GM21423 (cell line): ENCODE results near the gene RADIL.
"Not testable (repeated sequence)": the region's sequence is repeated elsewhere in the genome, so short reads cannot be mapped to it uniquely, and the experiment has no call there.

Source experiments
- ATAC-seq: cut with Tn5 transposase; IDR thresholded peaks from one replicate; pipeline ENCODE4 v1.9.1; 2021; ENCODE audit warnings: mild to moderate bottlenecking, moderate library complexity; ENCODE audit not compliant: unreplicated experiment

The RADIL gene

GRCh38 chr7:4883372-4884144 lies at the start of gene RADIL:
Gene RADIL (minus strand): TSS chr7:4883716. CDS start chr7:4878139, 5,577 bp downstream.
- ATAC-seq = peak; percentile 60

- no peak for ATAC-seq
Observed at GRCh38 chr7:4931943-4932342, 48.4 kb upstream of the RADIL start.

- ATAC-seq = no peak
Observed at GRCh38 chr7:4929005-4929404, 45.5 kb upstream of the RADIL start.

GRCh38 chr7:4928445-4928844 lies 44.9 kb upstream of the RADIL start:
- ATAC-seq = no peak

- ATAC-seq = no peak
Observed at GRCh38 chr7:4919969-4920766, 36.7 kb upstream of the RADIL start.

GRCh38 chr7:4916113-4916512 lies 32.6 kb upstream of the RADIL start:
- ATAC-seq = no peak

- ATAC-seq = no peak
Observed at GRCh38 chr7:4911111-4911828, 27.8 kb upstream of the RADIL start.

GRCh38 chr7:4906682-4907081 lies 23.2 kb upstream of the RADIL start:
- no peak for ATAC-seq

GRCh38 chr7:4905171-4905570 lies 21.7 kb upstream of the RADIL start:
- ATAC-seq = no peak

- no peak for ATAC-seq
Observed at GRCh38 chr7:4904346-4904745, 20.8 kb upstream of the RADIL start.

GRCh38 chr7:4895766-4896165 lies 12.2 kb upstream of the RADIL start:
- no peak for ATAC-seq

GRCh38 chr7:4894482-4894881 lies 11.0 kb upstream of the RADIL start:
- ATAC-seq = no peak

- no peak for ATAC-seq
Observed at GRCh38 chr7:4893929-4894475, 10.5 kb upstream of the RADIL start.

- not testable (repeated sequence) for ATAC-seq
Observed at GRCh38 chr7:4893188-4893587, 9.7 kb upstream of the RADIL start.

GRCh38 chr7:4891522-4891921 lies 8.0 kb upstream of the RADIL start:
- not testable (repeated sequence) for ATAC-seq

- ATAC-seq = no peak
Observed at GRCh38 chr7:4889682-4890081, 6.2 kb upstream of the RADIL start.

GRCh38 chr7:4888161-4888560 lies 4.6 kb upstream of the RADIL start:
- ATAC-seq = no peak

GRCh38 chr7:4886671-4887070 lies 3.2 kb upstream of the RADIL start:
- no peak for ATAC-seq

GRCh38 chr7:4885317-4885807 lies 1.8 kb upstream of the RADIL start:
- ATAC-seq = no peak

GRCh38 chr7:4884164-4884563 lies 648 bp upstream of the RADIL start:
- no peak for ATAC-seq

GRCh38 chr7:4883033-4883371 lies 514 bp downstream of the RADIL start:
- no peak for ATAC-seq
